Measurements from ENCODE around the gene CHI3L1.

- TF ChIP-seq CTCF (IDR thresholded peaks at IDR 0.05; ENCODE audit: insufficient read depth, low read depth, low read length) (no peak), EZH2 (IDR thresholded peaks at IDR 0.05; ENCODE audit: insufficient read depth, low read length) (no peak)
These were observed 26.7 kb downstream of the CHI3L1 start for GRCh38 chr1:203159844-203160243.
